T1000 (cell line): ENCODE results near the gene UTY.
"Not testable (repeated sequence)": the region's sequence is repeated elsewhere in the genome, so short reads cannot be mapped to it uniquely, and the experiment has no call there.

Source experiments
- DNase-seq: peaks from one replicate; lab custom pipeline; 2025; ENCODE audit warnings: mixed read lengths; lab: John Stamatoyannopoulos, UW

Gene UTY

DNA sequence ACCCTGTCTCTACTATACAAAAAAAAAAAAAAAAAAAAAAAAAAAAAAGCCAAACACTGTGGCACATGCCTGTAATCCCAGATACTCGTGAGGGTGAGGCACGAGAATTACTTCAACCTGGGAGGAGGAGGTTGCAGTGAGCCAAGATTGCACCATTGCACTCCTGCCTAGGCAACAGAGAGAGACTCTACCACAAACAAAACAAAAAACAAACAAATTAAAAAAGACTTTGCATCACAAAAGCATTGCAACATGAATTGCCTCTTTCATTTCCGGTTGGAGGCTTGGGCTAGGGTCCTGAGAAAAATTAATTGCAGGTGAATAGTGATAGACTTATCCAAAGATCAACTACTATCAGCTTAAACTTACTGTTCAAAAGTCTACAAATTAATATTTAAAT lies 180.4 kb downstream of the UTY start:
- DNase-seq, result no peak

GRCh38 chrY:13296176-13296890 lies 183.5 kb downstream of the UTY start:
- no peak for DNase-seq

DNA sequence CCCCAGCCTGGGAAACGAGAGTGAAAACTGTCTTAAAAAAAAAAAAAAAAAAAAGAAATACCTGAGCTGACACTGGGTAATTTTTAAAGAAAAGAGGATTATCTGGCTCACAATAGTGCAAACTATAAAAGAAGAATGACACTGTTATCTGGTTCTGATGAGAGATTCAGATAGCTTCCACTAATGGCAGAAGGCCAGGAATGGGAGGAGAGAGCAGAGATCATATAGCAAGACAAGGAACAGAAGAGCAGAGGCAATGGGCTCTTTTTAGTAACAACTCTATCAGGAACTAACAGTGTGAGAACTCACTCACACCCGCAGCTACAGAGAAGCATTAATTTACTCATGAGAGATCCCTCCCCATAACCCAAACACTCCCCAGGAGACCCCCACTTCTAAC lies 184.8 kb downstream of the UTY start:
- DNase-seq, result no peak

GRCh38 chrY:13291199-13291598 lies 188.6 kb downstream of the UTY start:
- DNase-seq, result no peak

DNA sequence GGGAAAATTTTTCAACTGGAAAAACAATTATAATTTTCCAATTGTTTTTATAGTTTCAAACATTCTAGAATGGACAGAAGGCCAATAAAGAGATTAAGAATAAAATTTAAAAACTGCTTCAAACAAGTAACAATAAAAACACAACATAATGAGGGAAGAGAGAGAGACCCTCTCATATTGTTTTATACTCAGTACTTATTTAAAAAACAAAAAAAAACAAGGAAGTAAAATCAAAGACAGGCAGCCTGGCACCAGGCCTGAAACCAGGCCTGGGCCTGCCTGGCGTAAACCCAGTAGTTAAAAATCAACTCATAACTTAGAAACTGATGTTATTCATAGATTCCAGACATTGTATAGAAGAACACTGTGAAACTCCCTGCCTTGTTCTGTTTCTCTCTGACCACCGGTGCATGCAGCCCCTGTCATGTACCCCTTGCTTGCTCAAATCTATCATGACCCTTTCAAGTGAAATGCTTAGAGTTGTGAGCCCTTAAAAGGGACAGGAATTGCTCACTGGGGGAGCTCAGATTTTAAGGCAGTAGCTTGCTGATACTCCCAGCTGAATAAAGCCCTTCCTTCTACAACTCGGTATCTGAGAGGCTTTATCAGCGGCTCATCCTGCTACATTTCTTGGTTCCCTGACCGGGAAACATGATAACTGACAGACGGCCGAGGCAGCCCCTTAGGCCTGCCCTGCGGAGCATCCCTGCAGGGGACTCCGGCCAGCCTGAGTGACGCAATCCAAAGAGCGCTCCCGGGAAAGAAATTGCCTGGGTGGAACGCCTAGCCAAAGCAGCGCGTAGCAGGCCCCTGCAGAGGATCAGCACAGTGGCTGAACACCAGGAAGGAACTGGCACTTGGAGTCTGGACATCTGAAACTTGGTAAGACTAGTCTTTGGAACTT lies 197.4 kb downstream of the UTY start:
- DNase-seq, result not testable (repeated sequence)

DNA sequence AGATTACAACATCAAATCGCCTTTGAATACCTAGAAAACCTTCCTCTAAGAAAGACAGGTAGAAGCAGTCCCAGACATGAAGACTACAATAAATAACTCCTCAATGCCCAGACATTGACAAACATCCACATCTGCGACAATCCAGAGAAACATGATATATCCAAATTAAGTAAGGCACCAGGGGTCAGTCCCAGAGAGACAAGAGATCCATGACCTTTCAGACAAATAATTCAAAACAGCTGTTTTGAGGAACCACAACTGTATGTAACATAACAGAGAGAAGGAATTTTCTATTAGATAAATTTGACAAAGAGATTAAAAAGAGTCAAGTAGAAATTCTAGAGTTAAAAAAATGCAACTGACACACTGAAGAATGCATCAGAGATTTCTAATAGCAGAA lies 200.3 kb downstream of the UTY start:
- DNase-seq, result no peak

DNA sequence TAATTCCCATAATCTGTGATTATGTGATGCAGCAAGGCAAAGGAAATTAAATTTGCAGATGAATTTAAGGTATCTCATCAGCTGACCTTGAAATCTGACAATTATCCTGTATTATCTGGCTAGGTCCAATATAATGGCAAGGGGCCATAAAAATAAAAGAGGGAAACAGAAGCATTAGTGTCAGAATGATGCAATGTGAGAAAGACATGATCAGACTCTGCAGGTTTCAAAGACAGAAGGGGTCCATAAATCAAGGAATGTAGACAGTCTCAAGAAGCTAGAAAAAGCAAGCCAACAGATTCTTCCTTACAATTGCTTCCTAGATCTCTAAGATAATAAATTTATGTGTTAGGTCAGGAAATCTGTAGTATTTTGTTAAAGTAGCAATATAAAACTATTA lies 208.1 kb downstream of the UTY start:
- DNase-seq, result no peak

- not testable (repeated sequence) for DNase-seq
Measured at GRCh38 chrY:13253941-13254440, 225.8 kb downstream of the UTY start.

GRCh38 chrY:13250421-13250820 lies 229.4 kb downstream of the UTY start:
- DNase-seq, result no peak

GRCh38 chrY:13243716-13244115 lies 236.1 kb downstream of the UTY start:
- no peak for DNase-seq

DNA sequence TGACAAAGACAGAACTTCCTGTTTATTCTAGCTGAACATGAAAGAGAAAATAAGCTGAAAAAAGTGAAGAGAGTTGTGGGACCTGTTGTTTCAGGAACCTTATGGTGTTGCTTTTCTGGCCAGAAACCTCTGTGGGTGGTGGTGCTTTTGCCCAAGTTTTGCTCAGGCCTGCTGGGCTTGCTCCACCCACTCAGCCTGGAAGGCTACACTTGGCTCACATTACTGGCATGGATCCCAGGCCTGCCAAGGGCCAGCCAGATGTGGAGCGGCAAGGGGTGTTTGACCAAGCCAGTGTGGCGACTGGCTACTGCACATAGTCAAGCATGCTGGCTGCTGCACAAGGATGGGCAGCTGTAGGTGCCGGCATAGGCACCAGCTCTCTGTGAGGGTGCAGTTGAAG lies 245.9 kb downstream of the UTY start:
- no peak for DNase-seq

DNA sequence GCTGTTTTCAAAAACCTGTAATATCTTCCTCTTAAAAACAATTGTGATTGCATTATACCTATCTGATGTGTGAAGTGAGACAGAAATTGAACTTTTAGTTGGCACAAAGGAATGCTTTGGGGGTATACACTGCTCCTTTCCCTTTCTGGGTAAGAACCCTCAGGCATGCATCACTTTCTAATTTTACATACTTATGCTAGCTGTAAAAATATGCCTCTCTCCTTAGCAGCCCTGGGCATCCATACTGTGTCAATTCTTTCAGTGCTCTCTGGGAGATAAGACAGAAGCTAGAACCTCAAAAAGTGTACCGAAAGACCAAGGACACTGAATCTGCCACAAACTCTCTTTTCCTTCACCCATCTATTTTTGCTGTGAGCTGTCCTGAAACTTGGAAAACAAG lies 246.7 kb downstream of the UTY start:
- no peak for DNase-seq

DNA sequence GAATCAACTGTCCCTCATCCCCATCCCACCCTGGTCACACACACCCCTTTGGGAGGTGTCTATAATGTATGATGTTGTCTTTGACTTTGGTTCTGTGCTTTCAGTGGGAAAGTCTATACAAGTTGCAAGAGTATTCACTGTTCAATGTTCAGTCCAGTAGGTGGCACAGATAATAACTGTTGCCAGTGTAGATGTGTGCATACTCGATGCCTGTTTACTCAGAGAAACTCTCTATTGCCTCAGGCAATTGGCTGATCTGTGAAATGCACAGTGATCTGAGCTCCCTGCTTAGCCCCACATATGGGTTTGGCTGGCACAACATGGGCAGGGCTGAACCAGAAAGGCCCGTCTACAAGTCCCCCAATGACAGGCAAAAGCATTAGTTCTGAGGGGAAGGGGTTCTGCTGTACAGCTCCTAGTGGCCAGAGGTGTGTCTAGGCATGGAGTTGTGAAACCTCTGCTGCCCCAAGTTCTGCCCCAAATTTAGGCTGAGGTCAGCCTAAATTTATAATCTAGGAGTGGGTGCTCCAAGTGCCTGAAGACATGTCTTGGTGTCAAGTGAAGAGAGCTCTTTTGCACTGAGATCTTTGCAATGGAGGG lies 252.4 kb downstream of the UTY start:
- DNase-seq, result no peak

- no peak for DNase-seq
Measured at GRCh38 chrY:13210961-13211646, 268.7 kb downstream of the UTY start.

GRCh38 chrY:13205214-13205613 lies 274.6 kb downstream of the UTY start:
- DNase-seq, result no peak
